Activated CD4-positive, alpha-beta T cell treated with anti-CD3 and anti-CD28 coated beads, Interleukin-10, Interleukin-2, amounts not matched to agents 100 ng/mL and 50 ng/mL, durations not matched to agents 16 hours and 8 hours (primary cell): ENCODE results near the gene KRT33B.

Experiments
- DNase-seq: peaks from one replicate; pipeline ENCODE4 v3.0.0-alpha.2; 2020

Gene KRT33B

DNA sequence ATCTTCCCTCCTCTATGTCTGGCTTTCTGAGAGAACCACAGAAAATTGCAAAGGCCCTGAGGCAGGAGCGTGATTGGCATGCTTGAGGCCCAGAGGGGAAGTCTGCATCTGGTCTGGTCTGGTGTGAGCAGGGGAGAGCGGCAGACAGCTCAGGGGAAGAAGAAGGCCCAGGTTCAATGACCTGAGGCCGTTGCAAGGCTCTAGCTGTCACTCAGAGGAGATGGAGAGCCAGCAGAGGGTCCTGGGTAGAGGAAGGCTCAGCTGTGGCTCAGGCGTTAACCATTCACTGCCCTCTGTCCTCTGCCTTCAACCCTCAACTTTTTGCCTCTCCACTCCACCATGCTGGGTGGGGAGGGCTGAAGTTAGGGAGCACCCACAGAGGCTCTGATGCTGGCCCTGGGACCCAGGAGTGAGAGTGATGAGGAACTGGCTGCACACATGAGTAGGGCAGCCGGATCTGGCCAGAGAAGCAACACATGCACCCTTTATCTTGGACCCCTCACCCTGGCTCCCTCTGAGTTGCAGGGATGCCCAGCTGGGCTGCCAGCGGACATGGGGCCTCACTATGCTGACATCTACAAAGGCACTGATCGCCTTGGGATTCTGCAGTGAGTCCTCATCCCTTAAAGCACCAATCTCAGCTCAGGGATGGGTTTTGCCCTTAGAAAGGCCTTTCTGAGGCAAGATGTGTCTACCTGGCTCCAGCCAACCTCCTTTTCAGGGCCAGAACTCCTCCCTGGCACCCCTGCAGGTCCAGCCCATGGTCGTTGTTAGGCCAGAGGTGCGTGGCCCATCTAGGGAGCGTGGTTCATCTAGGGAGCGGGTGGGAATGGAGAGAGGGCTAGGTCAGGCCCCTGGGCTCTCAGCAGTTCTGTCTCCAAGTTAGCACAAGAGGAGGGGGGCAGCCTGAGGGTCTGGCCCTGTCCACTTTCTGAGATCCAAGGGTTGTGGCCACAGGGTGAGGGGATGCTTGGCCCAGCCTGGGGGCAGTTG, 46.4 kb downstream of the KRT33B start:
- DNase-seq, result no peak

DNA sequence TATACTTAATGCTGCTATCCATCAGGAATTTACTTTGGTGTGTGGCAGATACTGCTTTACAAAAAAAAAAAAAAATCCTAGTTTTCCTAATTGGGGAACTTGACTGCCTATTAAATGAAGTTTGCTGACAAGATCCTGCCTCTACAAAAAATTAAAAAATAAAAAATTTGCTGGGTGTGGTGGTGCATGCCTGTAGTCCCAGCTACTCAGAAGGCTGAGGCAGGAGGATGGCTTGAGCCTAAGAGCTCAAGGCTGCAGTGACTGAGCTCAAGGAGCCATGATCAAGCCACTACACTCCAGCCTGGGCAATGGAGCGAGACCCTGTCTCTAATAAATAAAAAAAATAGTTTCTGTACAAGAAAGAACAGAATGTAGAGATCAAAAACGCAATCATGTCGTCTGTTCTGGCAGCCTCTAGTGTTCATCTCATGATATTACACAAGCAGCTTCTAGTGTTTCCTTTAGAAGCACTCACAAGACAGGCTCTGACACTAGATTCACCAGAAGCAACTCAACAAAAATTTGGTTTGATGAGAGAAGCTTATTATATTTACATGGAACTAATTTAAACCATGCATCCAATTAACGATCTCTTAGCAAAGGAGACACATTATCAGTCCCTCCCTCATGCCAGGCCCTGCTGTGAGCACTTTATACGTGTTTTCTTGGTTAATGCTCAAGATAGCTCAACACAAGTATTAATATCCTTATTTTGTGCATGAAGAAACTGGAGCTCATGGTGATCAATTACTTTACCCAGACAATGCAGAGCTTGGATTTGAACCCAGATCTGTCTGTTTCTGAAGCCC, 47.3 kb downstream of the KRT33B start:
- peak; percentile 44 for DNase-seq

DNA sequence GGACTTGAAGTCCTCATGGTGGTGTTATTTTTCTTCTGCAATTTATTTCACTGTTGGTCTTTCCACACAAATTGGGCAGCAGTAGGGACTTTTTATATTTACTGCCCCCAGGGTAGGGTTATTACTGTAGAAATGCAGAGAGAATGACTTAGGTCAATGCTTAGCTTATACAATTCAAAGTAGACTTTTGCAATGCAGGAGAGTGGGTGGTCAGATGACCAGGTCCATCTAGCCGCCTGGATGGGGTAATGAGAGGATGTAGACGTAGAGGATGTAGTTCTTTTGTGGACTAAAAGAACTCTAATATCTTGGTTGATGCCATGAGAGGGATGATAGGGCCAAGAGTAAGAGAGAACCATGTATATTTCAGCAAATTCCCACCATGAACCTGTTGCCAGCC, 51.4 kb downstream of the KRT33B start:
- DNase-seq, result no peak

DNA sequence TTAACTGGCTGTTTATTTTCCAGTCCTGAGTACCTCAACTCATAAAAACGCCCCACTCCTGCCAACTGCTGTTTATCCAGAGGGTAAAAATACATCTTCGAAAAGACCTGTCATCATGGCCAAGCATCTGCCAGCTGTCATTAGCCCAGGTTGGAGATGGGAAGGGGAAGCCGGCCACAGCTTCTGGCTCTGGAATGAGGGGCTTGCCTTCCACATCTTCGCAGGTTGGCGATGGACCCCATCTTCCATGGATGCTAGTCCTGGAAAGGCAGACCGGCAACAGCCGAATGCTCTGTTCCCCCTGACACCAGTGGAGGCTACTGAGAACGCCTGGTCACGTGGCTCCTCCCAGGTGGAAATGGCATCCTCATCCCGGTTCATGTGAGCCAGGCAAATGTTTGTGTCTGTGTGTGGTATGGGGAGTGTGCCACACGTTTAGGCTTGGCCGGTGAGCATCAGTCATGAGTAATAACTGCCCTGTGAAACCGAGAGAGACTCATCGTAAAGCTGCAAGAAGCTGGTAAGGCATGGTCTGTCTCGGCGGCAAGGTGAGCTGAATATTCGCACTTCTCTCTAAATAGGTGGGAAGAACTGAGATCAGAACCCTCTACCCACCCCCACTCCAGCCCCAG, 53.7 kb downstream of the KRT33B start:
- DNase-seq, result no peak

DNA sequence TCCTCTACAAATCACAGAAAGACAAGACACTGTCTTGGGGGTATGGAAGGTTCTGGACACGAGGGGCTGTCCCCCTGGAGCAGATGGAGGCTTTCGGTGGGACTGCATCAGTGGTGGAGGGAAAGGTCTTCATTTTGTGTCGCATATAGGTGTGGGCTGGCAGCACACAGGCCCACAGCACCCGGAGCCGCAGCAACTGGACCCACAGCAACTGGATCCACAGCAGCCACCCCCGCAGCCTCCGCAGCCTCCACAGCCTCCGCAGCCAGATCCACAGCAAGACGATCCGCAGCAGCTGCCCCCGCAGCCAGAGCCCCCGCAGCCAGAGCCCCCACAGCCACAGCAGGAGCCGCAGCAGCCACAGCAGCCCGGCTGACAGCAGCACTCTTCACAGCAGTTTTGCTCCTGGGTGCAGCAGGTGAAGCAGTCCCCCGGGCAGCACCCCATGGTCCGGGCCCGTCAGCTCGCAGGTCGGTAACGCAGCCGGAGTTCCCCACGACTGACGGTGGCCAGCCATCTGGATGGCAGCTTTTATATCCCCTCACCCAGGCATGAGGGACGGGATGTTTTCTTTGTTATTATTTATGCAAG, 54.3 kb downstream of the KRT33B start, which contains the start of gene KRTAP17-1:
TSS of gene KRTAP17-1 (minus strand) at position 507 of the 591 bp plus-strand sequence. CDS start at position 447, 60 bp downstream.
- no peak for DNase-seq
